Esophagus muscularis mucosa (tissue), 3 donors: Measurements from ENCODE around the gene SMKR1.

Experiments used
- CTCF ChIP-seq, 3 experiments: fragments of 200-600 bp in 2 of 3; fragments of 450-650 bp in 1 of 3; sonication (generic) in 2 of 3; IDR thresholded peaks; one replicate each; pipeline ENCODE4 v1.5.1; 2017 to 2019; ENCODE audit warnings: antibody characterized with exemption in 3 of 3, mild to moderate bottlenecking in 2 of 3, moderate library complexity in 1 of 3
- POLR2A ChIP-seq: fragments of 450-650 bp; IDR thresholded peaks from one replicate; pipeline ENCODE4 v1.6.1; 2017; ENCODE audit warnings: antibody characterized with exemption, moderate library complexity, mild to moderate bottlenecking, low read depth

- TF ChIP-seq CTCF (IDR thresholded peaks at IDR 0.05) = no peak
- TF ChIP-seq POLR2A = no peak
Measured at GRCh38 chr7:129522088-129522970, 20.0 kb downstream of the SMKR1 start.
